ENCODE results near the gene FBXL20. TPM values are rescaled to one million over a fixed set of nuclear protein-coding genes. Genes with fewer than 3 reads are reported as not detected.

FBXL20 gene
- total and polyA plus RNA-seq, 4 donors: 3.2 to 31.7 (median 11.5) TPM

DNA sequence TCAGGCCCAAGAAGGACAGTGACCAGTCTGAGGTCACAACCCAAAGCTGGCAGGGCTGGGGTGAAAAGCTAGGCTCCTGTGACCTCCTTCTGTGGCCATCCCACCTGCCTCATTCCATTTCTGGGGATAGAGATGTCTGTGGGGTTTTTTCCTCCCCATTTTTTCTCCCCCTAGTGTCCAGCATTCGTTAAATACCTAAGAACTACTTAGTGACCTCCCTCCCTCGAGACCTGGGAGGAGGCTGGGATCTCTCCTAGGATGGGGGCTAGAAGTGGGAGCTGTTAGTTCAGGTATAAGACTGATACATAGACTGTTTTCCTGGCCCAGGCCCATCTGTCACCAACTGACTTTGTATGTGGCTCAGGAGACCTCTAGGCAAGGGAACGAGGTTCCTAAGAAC is 155.2 kb downstream of the FBXL20 start:
- DNase-seq (no peak), ATAC-seq (ENCODE audit: insufficient read depth, low FRiP score) (no peak)
- Histone ChIP-seq H3K4me3 (no peak overlapping the region), H3K27ac (ENCODE audit: low read depth in 1 of 2, low read length in 1 of 2) (no peak overlapping the region), H3K9ac (ENCODE audit: insufficient read depth in 1 of 2, low read length in 2 of 2) (no peak overlapping the region), H3K27me3 (ENCODE audit: control insufficient read depth in 3 of 3, insufficient read depth in 3 of 3, low read length in 2 of 3) (no peaks in the 10 kb centered on the region), H3K9me3 (ENCODE audit: control insufficient read depth in 4 of 4, insufficient read depth in 3 of 4, low read length in 3 of 4) (no peaks in the 10 kb centered on the region), H3K4me1 (ENCODE audit: control insufficient read depth in 5 of 5, insufficient read depth in 5 of 5, low read length in 5 of 5) (no peaks in the 10 kb centered on the region), H3K36me3 (ENCODE audit: control insufficient read depth in 4 of 4, insufficient read depth in 4 of 4, low read length in 4 of 4) (peaks cover 0 to 2% (median 0%) of the 10 kb centered on the region in 4 donors)
- TF ChIP-seq, protein P1, sequence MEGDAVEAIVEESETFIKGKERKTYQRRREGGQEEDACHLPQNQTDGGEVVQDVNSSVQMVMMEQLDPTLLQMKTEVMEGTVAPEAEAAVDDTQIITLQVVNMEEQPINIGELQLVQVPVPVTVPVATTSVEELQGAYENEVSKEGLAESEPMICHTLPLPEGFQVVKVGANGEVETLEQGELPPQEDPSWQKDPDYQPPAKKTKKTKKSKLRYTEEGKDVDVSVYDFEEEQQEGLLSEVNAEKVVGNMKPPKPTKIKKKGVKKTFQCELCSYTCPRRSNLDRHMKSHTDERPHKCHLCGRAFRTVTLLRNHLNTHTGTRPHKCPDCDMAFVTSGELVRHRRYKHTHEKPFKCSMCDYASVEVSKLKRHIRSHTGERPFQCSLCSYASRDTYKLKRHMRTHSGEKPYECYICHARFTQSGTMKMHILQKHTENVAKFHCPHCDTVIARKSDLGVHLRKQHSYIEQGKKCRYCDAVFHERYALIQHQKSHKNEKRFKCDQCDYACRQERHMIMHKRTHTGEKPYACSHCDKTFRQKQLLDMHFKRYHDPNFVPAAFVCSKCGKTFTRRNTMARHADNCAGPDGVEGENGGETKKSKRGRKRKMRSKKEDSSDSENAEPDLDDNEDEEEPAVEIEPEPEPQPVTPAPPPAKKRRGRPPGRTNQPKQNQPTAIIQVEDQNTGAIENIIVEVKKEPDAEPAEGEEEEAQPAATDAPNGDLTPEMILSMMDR (IDR thresholded peaks at IDR 0.05; ENCODE audit: control extremely low read depth, extremely low read depth): no peak
- WGBS, 2 donors: 45 to 60% methylated on average over 3 of the region's 3 CpGs

DNA sequence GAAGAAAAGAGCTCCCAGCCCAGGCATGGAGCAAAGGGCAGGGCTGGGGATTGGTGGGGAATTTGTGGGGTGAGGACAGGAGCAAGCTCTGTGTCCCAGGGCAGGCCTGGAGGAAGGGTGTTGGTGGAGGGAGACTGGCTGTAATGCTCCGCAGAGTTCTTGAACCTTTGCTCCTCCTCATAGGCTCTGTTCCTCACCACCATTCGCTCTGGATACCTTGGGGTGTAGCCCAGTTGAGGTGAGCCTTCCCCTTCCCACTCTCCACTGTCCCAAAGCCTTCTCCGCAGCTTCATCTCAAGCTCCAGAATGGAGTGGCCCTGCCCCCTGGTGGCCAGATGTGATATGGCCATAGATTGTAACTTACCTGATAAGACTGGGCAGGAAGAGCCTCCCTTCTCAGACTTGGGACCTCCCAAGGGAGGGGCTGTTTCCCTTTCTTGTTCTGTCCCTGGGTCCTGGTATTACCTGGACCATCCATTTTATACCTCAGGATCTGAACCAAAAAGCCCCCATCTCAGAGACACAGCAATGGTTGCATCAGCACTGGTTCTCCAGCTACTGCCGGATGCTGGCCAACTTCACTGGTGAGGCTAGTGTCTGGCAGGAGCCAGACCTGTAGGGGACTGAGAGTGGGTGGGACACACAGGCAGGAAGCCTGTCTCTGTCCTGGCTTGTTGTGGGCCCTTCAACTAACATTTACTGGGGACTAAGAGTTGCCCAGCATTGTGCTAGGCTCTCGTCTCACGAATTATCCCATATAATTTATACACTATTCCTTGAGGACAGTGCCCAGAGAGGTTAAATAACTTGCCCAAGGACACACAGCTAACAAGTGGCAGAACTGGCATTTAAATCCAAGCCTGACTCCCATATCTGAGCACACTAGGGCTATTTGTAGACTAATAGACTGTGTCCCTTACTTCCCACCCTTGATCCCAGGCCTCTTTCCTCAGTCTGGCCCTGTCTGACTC is 156.5 kb downstream of the FBXL20 start:
- Histone ChIP-seq H3K36me3 (ENCODE audit: control insufficient read depth in 4 of 4, insufficient read depth in 4 of 4, low read length in 4 of 4) (peaks cover 0 to 2% (median 0%) of the 10 kb centered on the region in 4 donors), H3K9ac (ENCODE audit: insufficient read depth in 1 of 2, low read length in 2 of 2) (no peak overlapping the region), H3K4me1 (ENCODE audit: control insufficient read depth in 5 of 5, insufficient read depth in 5 of 5, low read length in 5 of 5) (no peaks in the 10 kb centered on the region), H3K27ac (ENCODE audit: low read depth in 1 of 2, low read length in 1 of 2) (no peak overlapping the region), H3K4me3 (no peak overlapping the region), H3K9me3 (ENCODE audit: control insufficient read depth in 4 of 4, insufficient read depth in 3 of 4, low read length in 3 of 4) (no peaks in the 10 kb centered on the region), H3K27me3 (ENCODE audit: control insufficient read depth in 3 of 3, insufficient read depth in 3 of 3, low read length in 2 of 3) (no peaks in the 10 kb centered on the region)
- WGBS, 2 donors: 40 to 44% methylated on average over 6 of the region's 6 CpGs
- TF ChIP-seq, protein P1 (IDR thresholded peaks at IDR 0.05; ENCODE audit: control extremely low read depth, extremely low read depth): peak; percentile 93
- ATAC-seq (ENCODE audit: insufficient read depth, low FRiP score) (peak; percentile 83), DNase-seq (peak; percentile 87 to 88 (median 87))

DNA sequence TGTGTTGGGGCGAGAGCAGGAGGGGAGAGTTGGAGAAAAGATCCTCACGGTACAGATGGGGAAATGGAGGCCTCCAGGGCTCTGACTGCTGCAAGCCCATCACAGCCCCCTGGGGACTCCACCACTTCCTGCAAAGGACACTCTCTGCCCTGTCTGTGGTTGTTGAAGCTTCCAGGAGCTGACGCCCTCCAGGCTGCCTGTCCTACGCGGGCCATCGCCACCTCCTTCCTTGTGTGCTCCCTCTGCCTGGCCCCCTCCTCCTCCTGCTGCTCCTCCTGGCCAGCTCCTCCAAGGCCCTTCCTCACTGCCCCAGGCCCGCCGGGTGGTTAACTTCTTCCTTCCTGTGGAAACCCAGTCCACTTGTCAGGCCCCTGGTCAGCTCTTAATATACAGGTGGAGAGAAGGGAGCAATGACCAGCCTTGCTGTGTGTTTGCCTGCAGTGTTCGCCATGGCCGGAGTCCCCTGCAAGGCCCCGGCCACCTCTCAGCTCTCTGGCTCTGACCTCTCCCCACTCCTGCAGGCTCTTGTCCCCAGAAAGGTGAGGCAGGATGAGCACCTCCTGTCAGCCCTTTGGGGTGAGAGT is 157.3 kb downstream of the FBXL20 start:
- ATAC-seq (ENCODE audit: insufficient read depth, low FRiP score) (no peak), DNase-seq (peak in 1 of 3 donors; percentile 13)
- no peak overlapping the region for H3K27ac ChIP-seq (ENCODE audit: low read depth in 1 of 2, low read length in 1 of 2)
- no peak overlapping the region for H3K9ac ChIP-seq (ENCODE audit: insufficient read depth in 1 of 2, low read length in 2 of 2)
- H3K9me3 ChIP-seq (ENCODE audit: control insufficient read depth in 4 of 4, insufficient read depth in 3 of 4, low read length in 3 of 4): no peaks in the 10 kb centered on the region
- TF ChIP-seq, protein P1 (IDR thresholded peaks at IDR 0.05; ENCODE audit: control extremely low read depth, extremely low read depth): no peak
- WGBS, 2 donors: 30 to 39% methylated on average over 11 of the region's 11 CpGs
- no peaks in the 10 kb centered on the region for H3K4me1 ChIP-seq (ENCODE audit: control insufficient read depth in 5 of 5, insufficient read depth in 5 of 5, low read length in 5 of 5)
- H3K36me3 ChIP-seq (ENCODE audit: control insufficient read depth in 4 of 4, insufficient read depth in 4 of 4, low read length in 4 of 4): peaks cover 0 to 2% (median 0%) of the 10 kb centered on the region in 4 donors
- H3K27me3 ChIP-seq (ENCODE audit: control insufficient read depth in 3 of 3, insufficient read depth in 3 of 3, low read length in 2 of 3): peaks cover 0 to 4% (median 0%) of the 10 kb centered on the region in 3 donors
- H3K4me3 ChIP-seq: no peak overlapping the region
